GM12873 (cell line): ENCODE data around the gene OR5D14.

Experiments
- CTCF ChIP-seq: IDR thresholded peaks from 2 replicates; pipeline ENCODE4 v1.5.1; 2012; ENCODE audit warnings: low read depth, mild to moderate bottlenecking, moderate library complexity, low read length, control low read depth; ENCODE audit not compliant: insufficient read depth; ENCODE audit errors: missing control alignments

OR5D14 gene

GRCh38 chr11:55795256-55795655 lies at the start of gene OR5D14:
Gene OR5D14, plus strand, starts transcription at chr11:55795556. Its CDS starts 0 bp downstream, at chr11:55795556.
- TF ChIP-seq CTCF: no peak

DNA sequence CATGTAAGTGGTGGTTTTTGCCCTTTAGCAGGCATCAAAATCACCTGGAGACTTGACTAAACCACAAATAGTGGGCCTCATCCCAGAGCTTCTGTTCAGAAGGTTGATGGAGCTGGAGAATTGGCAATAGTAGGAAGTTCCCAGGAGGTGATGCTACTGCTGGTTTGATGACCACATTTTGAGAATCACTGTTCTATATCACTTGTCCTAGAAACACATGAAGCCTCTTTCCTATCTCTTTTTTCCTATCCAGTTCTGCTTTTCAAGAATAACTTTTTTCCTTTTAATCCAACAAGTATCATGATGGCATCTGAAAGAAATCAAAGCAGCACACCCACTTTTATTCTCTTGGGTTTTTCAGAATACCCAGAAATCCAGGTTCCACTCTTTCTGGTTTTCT lies 22.2 kb upstream of the OR5D14 start, which contains the start of gene OR5D13:
Gene OR5D13, plus strand, starts transcription at position 301 of the 400 bp plus-strand sequence. Its CDS starts 0 bp downstream, at position 301.
- no peak for TF ChIP-seq CTCF

DNA sequence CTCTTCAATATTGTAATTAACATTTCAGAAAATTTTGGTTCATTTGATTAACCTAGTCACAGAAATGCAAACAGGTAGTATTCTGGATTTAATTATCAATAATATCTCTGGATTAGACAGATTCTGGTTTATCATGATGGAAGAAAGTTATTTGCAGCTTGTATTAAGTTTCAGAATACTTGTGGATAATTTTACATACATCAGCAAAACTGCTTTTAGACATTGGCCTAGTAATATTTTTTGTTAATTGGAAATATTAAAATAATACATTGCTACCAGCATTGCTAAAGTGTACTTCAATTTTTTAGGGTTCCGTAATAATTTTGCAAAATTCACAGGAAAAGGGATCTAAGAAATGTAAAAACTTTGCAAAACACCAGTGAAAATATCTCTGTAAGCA lies 3.8 kb upstream of the OR5D14 start:
- no peak for TF ChIP-seq CTCF

GRCh38 chr11:55793321-55793720 lies 2.0 kb upstream of the OR5D14 start:
- TF ChIP-seq CTCF: no peak

DNA sequence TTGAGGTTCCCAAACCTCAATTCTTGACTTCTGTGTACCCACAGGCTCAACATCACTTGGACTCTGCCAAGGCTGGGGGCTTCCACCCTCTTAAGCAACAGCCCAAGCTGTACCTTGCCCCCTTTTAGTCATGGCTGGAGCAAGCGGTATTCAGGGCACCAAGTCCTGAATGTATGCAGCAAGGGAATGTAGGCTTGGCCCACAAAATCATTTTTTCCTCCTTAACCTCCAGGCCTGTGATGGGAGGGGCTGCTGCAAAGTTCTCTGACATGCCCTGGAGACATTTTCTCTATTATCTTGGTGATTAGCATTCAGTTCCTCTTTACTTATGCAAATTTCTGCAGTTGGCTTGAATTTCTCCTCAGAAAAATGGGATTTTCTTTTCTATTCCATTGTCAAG lies 10.9 kb downstream of the OR5D14 start:
- no peak for TF ChIP-seq CTCF

DNA sequence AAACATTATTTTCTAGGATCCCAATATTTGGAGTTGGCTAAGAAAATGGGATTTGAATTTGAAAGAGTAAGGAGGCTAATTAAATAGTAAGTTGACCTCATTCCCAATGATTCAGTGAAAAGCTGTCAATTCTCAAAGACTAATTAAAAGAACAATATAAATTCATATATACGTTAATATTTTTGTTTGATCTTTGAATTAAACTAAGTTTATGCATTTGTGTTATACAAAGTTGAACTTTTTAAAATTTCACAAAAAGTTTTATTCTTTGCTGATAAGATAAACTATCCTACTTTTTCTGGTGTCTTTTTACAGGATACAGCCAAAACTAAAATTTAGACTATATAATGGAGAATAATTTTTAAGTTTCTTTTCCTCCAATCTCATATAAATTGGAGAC lies 15.7 kb downstream of the OR5D14 start, which contains the start of gene OR5L1:
Gene OR5L1, plus strand, starts transcription at position 301 of the 400 bp plus-strand sequence. CDS start 100 bp downstream, outside the sequence.
- TF ChIP-seq CTCF: no peak

DNA sequence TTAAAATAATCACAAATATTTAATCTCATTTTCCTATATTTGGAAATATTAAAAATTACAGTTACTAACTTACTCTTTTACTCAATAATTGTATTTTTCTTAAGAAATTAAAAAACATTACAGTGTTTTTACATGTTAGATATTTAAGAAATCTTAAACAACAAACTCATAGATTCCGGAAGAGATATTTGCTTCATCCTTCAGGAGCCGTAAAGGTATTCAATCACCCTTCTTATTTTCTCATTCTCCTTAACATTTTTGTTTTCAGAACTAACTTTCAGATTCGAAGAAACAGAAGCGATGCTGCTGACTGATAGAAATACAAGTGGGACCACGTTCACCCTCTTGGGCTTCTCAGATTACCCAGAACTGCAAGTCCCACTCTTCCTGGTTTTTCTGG lies 24.0 kb downstream of the OR5D14 start, which contains the start of gene OR5D18:
Gene OR5D18, plus strand, starts transcription at position 301 of the 400 bp plus-strand sequence. Its CDS starts 0 bp downstream, at position 301.
- TF ChIP-seq CTCF: no peak

DNA sequence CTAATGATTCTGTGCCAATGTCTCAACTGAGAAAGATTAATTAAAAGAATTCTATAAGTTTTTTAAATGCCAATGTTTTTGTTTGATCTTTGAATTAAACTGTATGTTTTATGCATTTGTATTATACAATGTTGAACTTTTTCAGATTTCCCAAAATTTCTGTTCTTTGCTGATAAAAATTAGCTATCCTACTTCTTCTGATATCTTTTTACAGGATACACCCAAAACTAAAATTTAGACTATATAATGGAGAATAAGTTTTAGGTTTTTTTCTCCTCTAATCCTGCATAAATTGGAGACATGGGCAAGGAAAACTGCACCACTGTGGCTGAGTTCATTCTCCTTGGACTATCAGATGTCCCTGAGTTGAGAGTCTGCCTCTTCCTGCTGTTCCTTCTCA lies 31.6 kb downstream of the OR5D14 start, which contains the start of gene OR5L2:
Gene OR5L2, plus strand, starts transcription at position 301 of the 400 bp plus-strand sequence. Its CDS starts 0 bp downstream, at position 301.
- TF ChIP-seq CTCF: no peak
